ENCODE results near the gene PNRC2.
"Not testable (repeated sequence)": the region's sequence is repeated elsewhere in the genome, so short reads cannot be mapped to it uniquely, and the experiment has no call there.

GRCh38 chr1:23992011-23992410, 32.4 kb downstream of the PNRC2 start:
- TF ChIP-seq, protein P1, sequence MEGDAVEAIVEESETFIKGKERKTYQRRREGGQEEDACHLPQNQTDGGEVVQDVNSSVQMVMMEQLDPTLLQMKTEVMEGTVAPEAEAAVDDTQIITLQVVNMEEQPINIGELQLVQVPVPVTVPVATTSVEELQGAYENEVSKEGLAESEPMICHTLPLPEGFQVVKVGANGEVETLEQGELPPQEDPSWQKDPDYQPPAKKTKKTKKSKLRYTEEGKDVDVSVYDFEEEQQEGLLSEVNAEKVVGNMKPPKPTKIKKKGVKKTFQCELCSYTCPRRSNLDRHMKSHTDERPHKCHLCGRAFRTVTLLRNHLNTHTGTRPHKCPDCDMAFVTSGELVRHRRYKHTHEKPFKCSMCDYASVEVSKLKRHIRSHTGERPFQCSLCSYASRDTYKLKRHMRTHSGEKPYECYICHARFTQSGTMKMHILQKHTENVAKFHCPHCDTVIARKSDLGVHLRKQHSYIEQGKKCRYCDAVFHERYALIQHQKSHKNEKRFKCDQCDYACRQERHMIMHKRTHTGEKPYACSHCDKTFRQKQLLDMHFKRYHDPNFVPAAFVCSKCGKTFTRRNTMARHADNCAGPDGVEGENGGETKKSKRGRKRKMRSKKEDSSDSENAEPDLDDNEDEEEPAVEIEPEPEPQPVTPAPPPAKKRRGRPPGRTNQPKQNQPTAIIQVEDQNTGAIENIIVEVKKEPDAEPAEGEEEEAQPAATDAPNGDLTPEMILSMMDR (IDR thresholded peaks at IDR 0.05; ENCODE audit: insufficient read depth, low read length, poor library complexity, severe bottlenecking), result not testable (repeated sequence)
- TF ChIP-seq EZH2phosphoT487 (conservative IDR thresholded peaks at IDR 0.05; ENCODE audit: low read length), result not testable (repeated sequence)

All from SU-DHL-6 (cell line).